SK-N-SH (cell line): ENCODE data around the gene REEP1. TPM values are rescaled to one million over a fixed set of nuclear protein-coding genes. Genes with fewer than 3 reads are reported as not detected.
"Not testable (repeated sequence)": the region's sequence is repeated elsewhere in the genome, so short reads cannot be mapped to it uniquely, and the experiment has no call there.

Experiments used
- CTCF ChIA-PET: fragments of 300-600, 350-600 bp; formaldehyde crosslinking; extraction: SDS; loops from one replicate; lab custom pipeline; 2021; lab: Yijun Ruan, JAX
- POLR2A ChIA-PET: fragments of 350-600 bp; sonication (Branson Sonifier 250); formaldehyde crosslinking; extraction: SDS; loops from one replicate; lab custom pipeline; 2020; ENCODE audit warnings: antibody characterized with exemption, inconsistent platforms; lab: Yijun Ruan, JAX
- DNase-seq: peaks from one replicate; pipeline ENCODE4 v3.0.0; 2012
- H2AFZ ChIP-seq: fragments of 200-600 bp; sonication (generic); 2 replicates; pipeline ENCODE4 v1.8.1; 2016; ENCODE audit warnings: antibody characterized with exemption, mild to moderate bottlenecking, low read depth
- H3F3A ChIP-seq: fragments of 200-600 bp; sonication (generic); replicated peaks from 2 replicates; pipeline ENCODE3; 2016; ENCODE audit warnings: antibody characterized with exemption, mild to moderate bottlenecking; ENCODE audit not compliant: insufficient read depth
- H3K27ac ChIP-seq, 2 experiments: fragments of 200-500 bp in 1 of 2; fragments of 200-600 bp in 1 of 2; sonication (Bioruptor generic) in 1 of 2; sonication (generic), shearing (Covaris generic) in 1 of 2; 2 replicates each; pipeline versions ENCODE4 v1.5.1 to v1.6.1; 2014 to 2016; ENCODE audit warnings: low read depth in 2 of 2, inconsistent platforms in 1 of 2, low read length in 1 of 2, mild to moderate bottlenecking in 1 of 2, mixed read lengths in 1 of 2
- H3K27me3 ChIP-seq: fragments of 200-600 bp; sonication (generic), shearing (Covaris generic); 2 replicates; pipeline ENCODE4 v1.6.1; 2016; ENCODE audit warnings: mixed run types; ENCODE audit not compliant: insufficient read depth
- H3K36me3 ChIP-seq, 2 experiments: fragments of 200-500 bp in 1 of 2; fragments of 200-600 bp in 1 of 2; sonication (Bioruptor generic) in 1 of 2; sonication (generic) in 1 of 2; replicated peaks in 1 of 2; 2 replicates each; pipeline versions ENCODE3 to v1.5.1; 2014 to 2016; ENCODE audit warnings: low read length in 1 of 2, mild to moderate bottlenecking in 1 of 2; ENCODE audit not compliant: insufficient read depth in 2 of 2, control insufficient read depth in 1 of 2
- H3K4me1 ChIP-seq, 2 experiments: fragments of 200-500 bp in 1 of 2; fragments of 200-600 bp in 1 of 2; sonication (Bioruptor generic) in 1 of 2; sonication (generic), shearing (Covaris generic) in 1 of 2; 2 replicates each; pipeline versions ENCODE4 v1.5.1 to v1.6.1; 2014 to 2016; ENCODE audit warnings: low read depth in 1 of 2, low read length in 1 of 2, mixed run types in 1 of 2; ENCODE audit not compliant: insufficient read depth in 2 of 2, control insufficient read depth in 1 of 2
- H3K4me2 ChIP-seq: fragments of 200-600 bp; sonication (generic), shearing (Covaris generic); 2 replicates; pipeline ENCODE4 v1.6.1; 2017; ENCODE audit warnings: mixed run types
- H3K4me3 ChIP-seq, 2 experiments: fragments of 200-500 bp in 1 of 2; fragments of 200-600 bp in 1 of 2; sonication (Bioruptor generic) in 1 of 2; sonication (generic), shearing (Covaris generic) in 1 of 2; 2 replicates each; pipeline versions ENCODE4 v1.5.1 to v1.8.1; 2014 to 2016; ENCODE audit warnings: low read depth in 2 of 2, inconsistent platforms in 1 of 2, low read length in 1 of 2, mild to moderate bottlenecking in 1 of 2, mixed read lengths in 1 of 2, moderate library complexity in 1 of 2
- H3K79me2 ChIP-seq: fragments of 200-600 bp; sonication (generic); 2 replicates; pipeline ENCODE4 v1.8.1; 2017; ENCODE audit warnings: mild to moderate bottlenecking; ENCODE audit not compliant: insufficient read depth
- H3K9ac ChIP-seq: fragments of 200-600 bp; sonication (generic); 2 replicates; pipeline ENCODE4 v1.6.1; 2017; ENCODE audit warnings: mixed run types
- H3K9me2 ChIP-seq: fragments of 200-600 bp; sonication (generic); 2 replicates; pipeline ENCODE4 v1.6.1; 2017; ENCODE audit warnings: mixed run types
- H3K9me3 ChIP-seq: fragments of 200-600 bp; sonication (generic); 2 replicates; pipeline ENCODE4 v1.6.1; 2017; ENCODE audit warnings: mixed run types, mild to moderate bottlenecking, moderate library complexity
- H4K20me1 ChIP-seq: fragments of 200-600 bp; sonication (generic); 2 replicates; pipeline ENCODE4 v1.6.1; 2017; ENCODE audit warnings: mild to moderate bottlenecking, mixed run types; ENCODE audit not compliant: insufficient read depth
- EP300 ChIP-seq, 2 experiments: IDR thresholded peaks; 2 replicates each; pipeline versions ENCODE4 v1.4.0 to v1.6.1; 2012; ENCODE audit warnings: borderline replicate concordance in 1 of 2, low read depth in 1 of 2, low read length in 1 of 2
- FOXJ3 ChIP-seq: sonication (generic); formaldehyde crosslinking; IDR thresholded peaks from 2 replicates; pipeline ENCODE4 v1.5.1; 2020; ENCODE audit warnings: mild to moderate bottlenecking, missing genetic modification reagents
- FOXM1 ChIP-seq: IDR thresholded peaks from 2 replicates; pipeline ENCODE4 v1.4.0; 2012; ENCODE audit warnings: low read depth, mild to moderate bottlenecking
- GATA2 ChIP-seq: sonication (generic); formaldehyde crosslinking; IDR thresholded peaks from 2 replicates; pipeline ENCODE4 v1.5.0; 2020; ENCODE audit warnings: mild to moderate bottlenecking, missing genetic modification reagents
- IRF3 ChIP-seq: fragments of 150-350 bp; IDR thresholded peaks from 2 replicates; pipeline ENCODE4 v1.6.1; 2016; ENCODE audit warnings: mild to moderate bottlenecking, low read depth, low read length
- MAX ChIP-seq: IDR thresholded peaks from 2 replicates; pipeline ENCODE4 v1.4.0; 2012; ENCODE audit warnings: low read depth
- MXI1 ChIP-seq: IDR thresholded peaks from 2 replicates; pipeline ENCODE4 v1.6.1; 2012; ENCODE audit warnings: mild to moderate bottlenecking, low read depth, low read length, improper control_type of control experiment
- NFIC ChIP-seq: IDR thresholded peaks from 2 replicates; pipeline ENCODE4 v1.4.0; 2012; ENCODE audit warnings: borderline replicate concordance
- PBX3 ChIP-seq: IDR thresholded peaks from 2 replicates; pipeline ENCODE4; 2012
- POLR2AphosphoS5 ChIP-seq: IDR thresholded peaks from 2 replicates; pipeline ENCODE4 v1.6.1; 2012; ENCODE audit warnings: low read depth, low read length
- RAD21 ChIP-seq: IDR thresholded peaks from 2 replicates; pipeline ENCODE4 v1.6.1; 2012; ENCODE audit warnings: mild to moderate bottlenecking, low read length
- REST ChIP-seq: IDR thresholded peaks from 2 replicates; pipeline ENCODE4 v1.6.1; 2012; ENCODE audit warnings: mild to moderate bottlenecking, low read depth, low read length, moderate library complexity
- WGBS: methylation state at CpG from one replicate; pipeline ENCODE4 v1.1.6; 2017; ENCODE audit warnings: low lambda C conversion rate; 5-methylcytosine and 5-hydroxymethylcytosine counted together
- polyA plus RNA-seq, 3 experiments: library from polyadenylated mRNA; depleted of rRNA; stranded (reverse); fragments of >200 nt; gene quantifications; 2 replicates each; pipeline ENCODE4 v1.2.3, GENCODE V29; 2012
- TF ChIP-seq, protein P1 (sequence below): fragments of 150-350 bp; IDR thresholded peaks from 2 replicates; pipeline ENCODE4 v1.6.1; 2017; ENCODE audit warnings: antibody characterized with exemption, low read length, low read depth, borderline replicate concordance

Gene REEP1
- polyA plus RNA-seq, 1 of the 3 experiments (the other 2 are of a cell fraction) = 0.13 TPM

- H3K4me3 ChIP-seq = no peak overlapping the region
- WGBS = 70% methylated on average over 4 of the region's 4 CpGs
- H3K27me3 ChIP-seq = no peaks in the 10 kb centered on the region
- no peak overlapping the region for H2AFZ ChIP-seq
- H3K27ac ChIP-seq = no peak overlapping the region
- H3K9ac ChIP-seq = no peak overlapping the region
- TF ChIP-seq MAX = no peak
- TF ChIP-seq, protein P1, sequence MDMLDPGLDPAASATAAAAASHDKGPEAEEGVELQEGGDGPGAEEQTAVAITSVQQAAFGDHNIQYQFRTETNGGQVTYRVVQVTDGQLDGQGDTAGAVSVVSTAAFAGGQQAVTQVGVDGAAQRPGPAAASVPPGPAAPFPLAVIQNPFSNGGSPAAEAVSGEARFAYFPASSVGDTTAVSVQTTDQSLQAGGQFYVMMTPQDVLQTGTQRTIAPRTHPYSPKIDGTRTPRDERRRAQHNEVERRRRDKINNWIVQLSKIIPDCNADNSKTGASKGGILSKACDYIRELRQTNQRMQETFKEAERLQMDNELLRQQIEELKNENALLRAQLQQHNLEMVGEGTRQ = no peak
- TF ChIP-seq, all 33 proteins: peak for 0
- Histone ChIP-seq H3K79me2 (no peaks in the 10 kb centered on the region), H3K4me2 (no peak overlapping the region), H3K4me1 (peaks cover 0 to 7% of the 10 kb centered on the region in 2 experiments; a peak in 1 of 4 replicates), H3K36me3 (no peaks in the 10 kb centered on the region), H3K9me2 (no peaks in the 10 kb centered on the region), H3K9me3 (no peaks in the 10 kb centered on the region), H3F3A (no peaks in the 10 kb centered on the region), H4K20me1 (no peaks in the 10 kb centered on the region)
- DNase-seq = no peak
- POLR2A ChIA-PET = no interaction called here
- CTCF ChIA-PET = interaction anchor here (2.6 kb wide), 1 partner anchor 8 kb away, joined by 13 read pairs; no protein-coding TSS in a partner anchor
Measured at GRCh38 chr2:86229221-86229620, 108.2 kb downstream of the REEP1 start.

DNA sequence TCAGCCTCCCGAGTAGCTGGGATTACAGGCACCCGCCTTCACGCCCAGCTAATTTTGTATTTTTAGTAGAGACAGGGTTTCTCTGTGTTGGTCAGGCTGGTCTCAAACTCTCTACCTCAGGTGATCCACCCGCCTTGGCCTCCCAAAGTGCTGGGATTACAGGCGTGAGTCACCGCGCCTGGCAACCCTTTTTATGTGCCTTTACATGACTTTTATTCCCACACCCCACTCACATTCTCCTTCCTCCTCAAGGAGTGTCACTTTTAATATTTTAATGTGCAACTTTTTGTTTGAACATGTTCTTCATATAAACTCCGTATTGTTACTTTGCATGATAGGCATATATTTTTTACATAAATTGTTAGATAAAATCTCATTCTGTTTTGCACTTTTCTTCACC lies 108.9 kb downstream of the REEP1 start:
- H3K27me3 ChIP-seq, H3K9me2 ChIP-seq, DNase-seq, H3K9ac ChIP-seq, POLR2A ChIA-PET, H3K4me1 ChIP-seq, H3K9me3 ChIP-seq, H3K4me3 ChIP-seq, H3K4me2 ChIP-seq, H3K36me3 ChIP-seq, H3F3A ChIP-seq, H3K79me2 ChIP-seq, H2AFZ ChIP-seq, H4K20me1 ChIP-seq, H3K27ac ChIP-seq: not testable (repeated sequence)
- CTCF ChIA-PET = interaction anchor here (0.8 to 2.6 kb wide), 2 partner anchors 7 to 140 kb away, joined by 3 to 13 read pairs; no protein-coding TSS in a partner anchor
- WGBS = 76% methylated on average over 8 of the region's 8 CpGs

DNA sequence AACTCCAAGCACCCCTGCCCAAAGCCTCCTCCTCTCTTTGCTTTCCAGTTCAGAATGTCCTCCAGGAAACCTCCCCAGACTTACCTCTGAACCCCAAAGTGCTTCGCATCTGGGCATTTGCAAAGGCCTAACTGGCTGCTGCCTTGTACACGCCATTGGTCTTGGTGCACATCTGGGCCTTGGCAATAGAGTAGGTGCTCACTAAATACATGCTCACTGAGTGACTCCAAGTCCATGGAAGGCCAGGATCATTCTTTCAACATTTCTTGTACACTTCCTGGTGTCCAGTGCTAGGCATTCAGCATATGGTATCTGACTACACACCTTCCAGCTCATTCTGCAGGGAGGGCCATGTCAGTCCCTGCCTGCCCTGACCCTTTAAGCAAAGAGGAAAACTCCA lies 109.7 kb downstream of the REEP1 start:
- POLR2A ChIA-PET = no interaction called here
- no peak for DNase-seq
- Histone ChIP-seq H3K4me3 (no peak overlapping the region), H3K4me2 (no peak overlapping the region), H3K36me3 (no peaks in the 10 kb centered on the region), H3F3A (no peaks in the 10 kb centered on the region), H3K4me1 (peaks cover 6 to 17% of the 10 kb centered on the region in 2 experiments; a peak in 2 of 4 replicates), H3K9me3 (no peaks in the 10 kb centered on the region), H3K9ac (no peak overlapping the region), H3K79me2 (no peaks in the 10 kb centered on the region), H3K9me2 (no peaks in the 10 kb centered on the region), H2AFZ (no peak overlapping the region), H3K27me3 (no peaks in the 10 kb centered on the region), H3K27ac (no peak overlapping the region), H4K20me1 (no peaks in the 10 kb centered on the region)
- CTCF ChIA-PET = interaction anchor here (0.8 kb wide), 1 partner anchor 141 kb away, joined by 3 read pairs; no protein-coding TSS in a partner anchor
- 58% methylated on average over 2 of the region's 2 CpGs for WGBS
- no peak for TF ChIP-seq MXI1
- TF ChIP-seq RAD21 = no peak
- TF ChIP-seq, protein P1 = no peak
- TF ChIP-seq EP300 (IDR thresholded peaks at IDR 0.05; ENCODE audit: borderline replicate concordance in 1 of 2, low read depth in 1 of 2, low read length in 1 of 2) = no peak
- TF ChIP-seq PBX3 = no peak
- TF ChIP-seq FOXJ3 (CRISPR knock-in tag) = no peak
- no peak for TF ChIP-seq FOXM1
- no peak for TF ChIP-seq IRF3
- TF ChIP-seq NFIC = no peak
- TF ChIP-seq GATA2 (CRISPR knock-in tag) = no peak
- TF ChIP-seq POLR2AphosphoS5 = no peak
- no peak for TF ChIP-seq REST
